ENCODE measurements around the gene DHX9.

DNA sequence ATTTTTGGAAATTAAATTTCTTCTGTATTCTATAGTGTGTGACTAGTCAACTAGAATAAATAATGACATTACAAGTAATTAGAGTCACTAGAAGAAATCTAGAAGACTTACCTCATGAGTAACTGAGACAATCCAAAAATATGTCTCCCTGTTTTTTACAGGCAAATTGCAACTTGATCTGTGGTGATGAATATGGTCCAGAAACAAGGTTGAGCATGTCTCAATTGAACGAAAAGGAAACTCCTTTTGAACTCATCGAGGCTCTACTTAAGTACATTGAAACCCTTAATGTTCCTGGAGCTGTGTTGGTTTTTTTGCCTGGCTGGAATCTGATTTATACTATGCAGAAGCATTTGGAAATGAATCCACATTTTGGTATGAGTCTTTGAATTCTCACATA is 36.7 kb downstream of the DHX9 start:
- TF ChIP-seq, protein P1, sequence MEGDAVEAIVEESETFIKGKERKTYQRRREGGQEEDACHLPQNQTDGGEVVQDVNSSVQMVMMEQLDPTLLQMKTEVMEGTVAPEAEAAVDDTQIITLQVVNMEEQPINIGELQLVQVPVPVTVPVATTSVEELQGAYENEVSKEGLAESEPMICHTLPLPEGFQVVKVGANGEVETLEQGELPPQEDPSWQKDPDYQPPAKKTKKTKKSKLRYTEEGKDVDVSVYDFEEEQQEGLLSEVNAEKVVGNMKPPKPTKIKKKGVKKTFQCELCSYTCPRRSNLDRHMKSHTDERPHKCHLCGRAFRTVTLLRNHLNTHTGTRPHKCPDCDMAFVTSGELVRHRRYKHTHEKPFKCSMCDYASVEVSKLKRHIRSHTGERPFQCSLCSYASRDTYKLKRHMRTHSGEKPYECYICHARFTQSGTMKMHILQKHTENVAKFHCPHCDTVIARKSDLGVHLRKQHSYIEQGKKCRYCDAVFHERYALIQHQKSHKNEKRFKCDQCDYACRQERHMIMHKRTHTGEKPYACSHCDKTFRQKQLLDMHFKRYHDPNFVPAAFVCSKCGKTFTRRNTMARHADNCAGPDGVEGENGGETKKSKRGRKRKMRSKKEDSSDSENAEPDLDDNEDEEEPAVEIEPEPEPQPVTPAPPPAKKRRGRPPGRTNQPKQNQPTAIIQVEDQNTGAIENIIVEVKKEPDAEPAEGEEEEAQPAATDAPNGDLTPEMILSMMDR (IDR thresholded peaks at IDR 0.05): no peak
- no peak for TF ChIP-seq POLR2AphosphoS5 (IDR thresholded peaks at IDR 0.05)
